Stomach (tissue), 9 donors: ENCODE data around the gene MRFAP1L1. TPM values are rescaled to one million over a fixed set of nuclear protein-coding genes. Genes with fewer than 3 reads are reported as not detected.

ENCODE experiments used
- DNase-seq, 2 donors: peaks; one replicate each; pipeline versions ENCODE4 v3.0.0 to v3.0.0-alpha.2; 2013 to 2019
- H3K27ac ChIP-seq, 5 donors: fragments of 200-600 bp in 4 of 5; sonication (generic) in 4 of 5; one replicate each; pipeline ENCODE4 v1.5.1; 2013 to 2019; ENCODE audit warnings: mild to moderate bottlenecking in 1 of 5, moderate library complexity in 1 of 5
- H3K27me3 ChIP-seq, 3 donors: fragments of 200-600 bp; sonication (generic); one replicate each; pipeline ENCODE4 v1.5.1; 2017 to 2019; ENCODE audit warnings: mixed run types in 1 of 3
- H3K36me3 ChIP-seq, 4 donors: fragments of 200-600 bp; sonication (generic); 1 replicate in 3 of 4; 2 replicates in 1 of 4; pipeline ENCODE4 v1.5.1; 2016 to 2019
- H3K4me1 ChIP-seq, 4 donors: fragments of 200-600 bp; sonication (generic); one replicate each; pipeline ENCODE4 v1.5.1; 2016 to 2019
- H3K4me3 ChIP-seq, 4 donors: fragments of 200-600 bp; sonication (generic) in 3 of 4; one replicate each; pipeline ENCODE4 v1.5.1; 2016 to 2019; ENCODE audit warnings: mild to moderate bottlenecking in 1 of 4
- H3K9me3 ChIP-seq, 4 donors: fragments of 200-600 bp; sonication (generic); one replicate each; pipeline ENCODE4 v1.5.1; 2016 to 2019
- EP300 ChIP-seq: sonication (generic); formaldehyde crosslinking; IDR thresholded peaks from one replicate; pipeline ENCODE4 v1.6.1; 2017; ENCODE audit warnings: antibody characterized with exemption
- POLR2A ChIP-seq, 4 donors: fragments of 450-650 bp; IDR thresholded peaks; one replicate each; pipeline ENCODE4 v1.6.1; 2016; ENCODE audit warnings: antibody characterized with exemption in 4 of 4, control low read depth in 2 of 4, mild to moderate bottlenecking in 1 of 4, moderate library complexity in 1 of 4
- POLR2AphosphoS5 ChIP-seq, 3 donors: sonication (generic); formaldehyde crosslinking; IDR thresholded peaks; one replicate each; pipeline ENCODE4 v1.6.1; 2016; ENCODE audit warnings: antibody characterized with exemption in 3 of 3
- WGBS, 5 donors: extraction: QIAGEN DNeasy Blood & Tissue Kit in 3 of 5; methylation state at CpG; one replicate each; pipeline versions ENCODE4 v1.1.5 to v1.1.7; 2013 to 2018; 5-methylcytosine and 5-hydroxymethylcytosine counted together
- intact Hi-C: fragments of 100-400 bp; cut with DNase I; formaldehyde crosslinking; loops from one replicate; pipeline ENCODE4 v1.15.1; 2023; ENCODE audit warnings: low total_unique reads
- polyA plus RNA-seq, 3 donors: library from polyadenylated mRNA; stranded (reverse); fragments of 200-250 nt; gene quantifications; one replicate each; pipeline ENCODE4 v1.2.3, GENCODE V29; 2013
- total RNA-seq, 5 donors: library from RNA; depleted of rRNA; stranded (reverse); fragments of >200 nt; gene quantifications; one replicate each; pipeline versions ENCODE4 v1.1.0 to v1.2.3, GENCODE V29; 2014 to 2016
- TF ChIP-seq, protein P1 (sequence below), 7 experiments: fragments of 450-650 bp in 4 of 7; fragments of 200-600 bp in 3 of 7; sonication (generic) in 3 of 7; IDR thresholded peaks; one replicate each; pipeline ENCODE4 v1.5.1; 2016 to 2019; ENCODE audit warnings: antibody characterized with exemption in 7 of 7, control low read depth in 2 of 7, mild to moderate bottlenecking in 1 of 7
- donor health status: healthy with polysubstance abuse.
- donor health status: Bipolar disorder and iron deficiency.
- donor health status: healthy.

Gene MRFAP1L1
- total and polyA plus RNA-seq, 8 donors, result 2.3 to 61.9 (median 55.9) TPM

DNA sequence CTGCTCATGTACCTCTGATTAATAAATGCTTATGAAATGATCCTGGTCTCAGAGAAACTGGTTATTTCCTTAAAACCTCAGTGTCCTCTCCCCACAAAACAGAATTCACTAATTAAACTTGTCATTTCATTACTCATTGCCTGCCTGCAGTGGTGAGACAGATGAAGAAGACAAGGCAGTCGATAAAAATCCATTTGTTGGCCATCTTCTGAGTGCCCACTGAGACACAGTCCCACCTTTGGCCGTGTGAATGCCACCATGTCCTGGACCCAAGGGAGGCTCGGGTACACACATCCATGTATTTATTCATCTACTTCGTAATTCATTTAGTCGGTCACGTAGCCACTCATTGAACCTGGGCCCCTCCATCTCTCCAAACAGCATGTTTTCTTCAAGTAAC, 12.5 kb downstream of the MRFAP1L1 start:
- Histone ChIP-seq H3K36me3 (peaks cover 0 to 20% (median 18%) of the 10 kb centered on the region in 4 donors), H3K27ac (peak overlapping the region; percentile 29 to 89 (median 79)), H3K9me3 (no peaks in the 10 kb centered on the region), H3K27me3 (no peaks in the 10 kb centered on the region), H3K4me3 (no peak overlapping the region), H3K4me1 (peaks cover 16 to 43% (median 35%) of the 10 kb centered on the region in 4 donors)
- TF ChIP-seq EP300 (no peak), POLR2A (IDR thresholded peaks at IDR 0.05) (no peak), POLR2AphosphoS5 (IDR thresholded peaks at IDR 0.05) (no peak)
- TF ChIP-seq, protein P1, sequence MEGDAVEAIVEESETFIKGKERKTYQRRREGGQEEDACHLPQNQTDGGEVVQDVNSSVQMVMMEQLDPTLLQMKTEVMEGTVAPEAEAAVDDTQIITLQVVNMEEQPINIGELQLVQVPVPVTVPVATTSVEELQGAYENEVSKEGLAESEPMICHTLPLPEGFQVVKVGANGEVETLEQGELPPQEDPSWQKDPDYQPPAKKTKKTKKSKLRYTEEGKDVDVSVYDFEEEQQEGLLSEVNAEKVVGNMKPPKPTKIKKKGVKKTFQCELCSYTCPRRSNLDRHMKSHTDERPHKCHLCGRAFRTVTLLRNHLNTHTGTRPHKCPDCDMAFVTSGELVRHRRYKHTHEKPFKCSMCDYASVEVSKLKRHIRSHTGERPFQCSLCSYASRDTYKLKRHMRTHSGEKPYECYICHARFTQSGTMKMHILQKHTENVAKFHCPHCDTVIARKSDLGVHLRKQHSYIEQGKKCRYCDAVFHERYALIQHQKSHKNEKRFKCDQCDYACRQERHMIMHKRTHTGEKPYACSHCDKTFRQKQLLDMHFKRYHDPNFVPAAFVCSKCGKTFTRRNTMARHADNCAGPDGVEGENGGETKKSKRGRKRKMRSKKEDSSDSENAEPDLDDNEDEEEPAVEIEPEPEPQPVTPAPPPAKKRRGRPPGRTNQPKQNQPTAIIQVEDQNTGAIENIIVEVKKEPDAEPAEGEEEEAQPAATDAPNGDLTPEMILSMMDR (IDR thresholded peaks at IDR 0.05), result no peak
- intact Hi-C loops, result no loop called here
- WGBS, 5 donors, result 92 to 96% (median 96%) methylated on average over 6 of the region's 6 CpGs
- peak in 1 of 2 donors; percentile 69 for DNase-seq

DNA sequence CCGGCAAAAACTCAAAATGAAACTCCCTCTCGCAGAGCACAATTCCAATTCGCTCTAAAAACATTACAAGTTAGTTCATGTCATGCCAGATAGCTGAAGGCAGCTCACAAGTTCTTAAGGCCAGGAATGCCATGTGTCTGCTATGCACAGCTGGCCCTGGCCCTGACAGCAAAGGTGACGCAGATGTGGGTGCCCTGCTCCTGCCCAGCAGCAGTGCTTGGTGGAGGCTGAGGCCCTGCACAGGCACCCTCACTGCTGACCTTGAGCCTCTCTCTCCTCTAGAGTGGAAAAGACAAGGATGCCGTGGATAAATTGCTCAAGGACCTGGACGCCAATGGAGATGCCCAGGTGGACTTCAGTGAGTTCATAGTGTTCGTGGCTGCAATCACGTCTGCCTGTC, 13.1 kb downstream of the MRFAP1L1 start:
- peak in 1 of 2 donors; percentile 61 for DNase-seq

DNA sequence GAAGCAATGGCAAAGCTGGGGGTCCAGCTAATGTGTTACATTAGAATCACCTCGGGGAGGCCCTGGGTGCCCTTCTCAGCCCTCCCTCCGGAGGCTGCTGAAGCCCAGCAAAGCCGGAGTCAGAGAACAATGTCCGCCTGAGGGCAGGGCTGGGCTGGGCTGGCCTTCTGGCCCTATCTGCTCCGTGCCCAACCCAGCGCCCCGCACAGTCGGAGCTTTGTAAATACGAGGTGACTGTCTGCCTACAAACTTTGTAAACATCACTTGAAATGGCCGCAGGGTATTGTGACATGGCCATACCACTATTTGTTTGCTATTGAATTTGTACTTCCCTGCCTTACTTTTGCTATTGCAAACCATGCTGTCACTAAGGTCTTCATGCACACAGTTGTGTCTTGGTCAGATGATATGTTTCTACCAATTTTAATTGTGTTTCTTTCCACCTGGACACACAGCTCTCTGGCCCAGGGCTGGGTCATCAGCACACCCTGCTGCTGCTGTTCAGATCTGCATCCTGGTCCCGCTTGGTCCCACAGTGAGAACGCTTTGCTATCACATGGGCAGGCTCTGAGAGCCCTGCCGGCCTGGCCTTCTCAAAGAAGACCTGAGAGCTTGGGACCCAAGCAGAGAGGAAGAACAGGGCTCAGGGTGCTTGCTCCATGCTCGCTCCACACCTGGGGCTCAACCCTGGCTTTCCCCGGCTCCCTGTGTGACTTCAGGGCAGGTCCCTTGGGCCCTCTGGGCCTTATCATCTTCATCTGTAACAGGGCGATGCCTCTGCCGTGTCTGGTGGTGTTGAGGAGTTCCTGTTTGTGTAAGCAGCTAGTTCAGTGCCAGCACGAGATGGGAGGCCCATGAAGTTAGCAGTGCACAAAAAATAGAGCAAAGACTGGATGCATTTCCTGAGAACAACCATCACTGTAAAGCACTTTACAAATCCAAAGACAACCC, 13.7 kb downstream of the MRFAP1L1 start:
- Histone ChIP-seq H3K4me1 (peaks cover 20 to 43% (median 36%) of the 10 kb centered on the region in 4 donors), H3K27me3 (no peaks in the 10 kb centered on the region), H3K27ac (peak overlapping the region; percentile 47 to 89 (median 81)), H3K9me3 (no peaks in the 10 kb centered on the region), H3K36me3 (peaks cover 0 to 20% (median 12%) of the 10 kb centered on the region in 4 donors), H3K4me3 (peak overlapping the region in 3 of 4 donors; percentile 39 to 50 (median 47))
- TF ChIP-seq POLR2AphosphoS5 (IDR thresholded peaks at IDR 0.05), result peak in 2 of 3 donors; percentile 71 to 75
- no peak for TF ChIP-seq POLR2A (IDR thresholded peaks at IDR 0.05)
- WGBS, 5 donors, result 31 to 52% (median 40%) methylated on average over 17 to 18 of the region's 18 CpGs
- peak; percentile 81 to 83 for DNase-seq
- intact Hi-C loops, result no loop called here

More for the DNA sequence above, 13.1 kb downstream of the MRFAP1L1 start:
- peak overlapping the region; percentile 38 to 89 (median 79) for H3K27ac ChIP-seq
- intact Hi-C loops, result no loop called here
- H3K4me3 ChIP-seq, result peak overlapping the region in 2 of 4 donors; percentile 39 to 50
- no peaks in the 10 kb centered on the region for H3K9me3 ChIP-seq
- H3K27me3 ChIP-seq, result no peaks in the 10 kb centered on the region
- peaks cover 0 to 20% (median 18%) of the 10 kb centered on the region in 4 donors for H3K36me3 ChIP-seq
- H3K4me1 ChIP-seq, result peaks cover 16 to 43% (median 35%) of the 10 kb centered on the region in 4 donors
- WGBS, 5 donors, result 61 to 80% (median 70%) methylated on average over 8 of the region's 8 CpGs
- TF ChIP-seq POLR2A (IDR thresholded peaks at IDR 0.05), result no peak
- TF ChIP-seq POLR2AphosphoS5 (IDR thresholded peaks at IDR 0.05), result peak in 1 of 3 donors; percentile 2

DNA sequence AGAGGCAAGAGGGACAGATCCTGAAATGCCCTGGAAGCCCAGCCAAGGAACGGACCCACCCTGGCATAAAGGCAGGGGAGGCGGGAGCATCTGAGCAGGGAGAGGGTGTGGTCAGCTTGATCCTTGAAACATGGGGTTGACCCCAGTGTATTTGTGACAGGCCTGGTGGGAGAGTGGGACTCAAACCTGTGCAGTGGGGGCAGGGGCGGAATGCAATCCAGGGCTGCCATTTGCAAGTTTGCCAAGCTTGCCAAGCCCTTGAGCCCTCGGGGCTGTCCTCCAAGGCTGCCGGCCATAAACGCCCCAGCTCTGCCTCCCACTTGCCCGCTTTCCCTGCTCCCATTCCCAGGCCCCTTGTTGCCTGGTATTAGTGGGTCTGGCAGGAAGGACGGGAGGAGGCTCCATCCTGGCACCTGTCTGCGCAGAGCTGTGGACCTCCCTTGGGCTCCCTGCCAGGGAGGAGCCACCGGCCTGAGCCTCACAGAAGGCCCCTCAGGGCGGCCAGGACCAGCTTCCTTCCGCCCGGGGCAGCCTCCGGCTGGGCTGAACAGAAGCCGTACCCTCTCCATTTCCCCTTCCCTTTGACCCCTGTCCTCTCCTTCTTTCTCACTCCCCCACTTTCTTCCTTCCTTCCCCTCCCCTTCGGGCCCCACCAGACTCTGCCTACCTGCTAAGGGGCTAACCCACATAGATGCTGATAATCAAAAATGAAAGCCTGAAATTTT, 15.3 kb downstream of the MRFAP1L1 start:
- Histone ChIP-seq H3K4me1 (peaks cover 36 to 58% (median 47%) of the 10 kb centered on the region in 4 donors), H3K27ac (peak overlapping the region; percentile 72 to 89 (median 79)), H3K27me3 (no peaks in the 10 kb centered on the region), H3K36me3 (peaks cover 0 to 9% (median 4%) of the 10 kb centered on the region in 4 donors), H3K4me3 (peak overlapping the region; percentile 20 to 50 (median 43)), H3K9me3 (no peaks in the 10 kb centered on the region)
- intact Hi-C loops, result no loop called here
- DNase-seq, result peak in 1 of 2 donors; percentile 61
- 52 to 67% (median 65%) methylated on average over 16 of the region's 16 CpGs for WGBS, 5 donors
- no peak for TF ChIP-seq POLR2A (IDR thresholded peaks at IDR 0.05)
- peak in 1 of 3 donors; percentile 43 for TF ChIP-seq POLR2AphosphoS5 (IDR thresholded peaks at IDR 0.05)

DNA sequence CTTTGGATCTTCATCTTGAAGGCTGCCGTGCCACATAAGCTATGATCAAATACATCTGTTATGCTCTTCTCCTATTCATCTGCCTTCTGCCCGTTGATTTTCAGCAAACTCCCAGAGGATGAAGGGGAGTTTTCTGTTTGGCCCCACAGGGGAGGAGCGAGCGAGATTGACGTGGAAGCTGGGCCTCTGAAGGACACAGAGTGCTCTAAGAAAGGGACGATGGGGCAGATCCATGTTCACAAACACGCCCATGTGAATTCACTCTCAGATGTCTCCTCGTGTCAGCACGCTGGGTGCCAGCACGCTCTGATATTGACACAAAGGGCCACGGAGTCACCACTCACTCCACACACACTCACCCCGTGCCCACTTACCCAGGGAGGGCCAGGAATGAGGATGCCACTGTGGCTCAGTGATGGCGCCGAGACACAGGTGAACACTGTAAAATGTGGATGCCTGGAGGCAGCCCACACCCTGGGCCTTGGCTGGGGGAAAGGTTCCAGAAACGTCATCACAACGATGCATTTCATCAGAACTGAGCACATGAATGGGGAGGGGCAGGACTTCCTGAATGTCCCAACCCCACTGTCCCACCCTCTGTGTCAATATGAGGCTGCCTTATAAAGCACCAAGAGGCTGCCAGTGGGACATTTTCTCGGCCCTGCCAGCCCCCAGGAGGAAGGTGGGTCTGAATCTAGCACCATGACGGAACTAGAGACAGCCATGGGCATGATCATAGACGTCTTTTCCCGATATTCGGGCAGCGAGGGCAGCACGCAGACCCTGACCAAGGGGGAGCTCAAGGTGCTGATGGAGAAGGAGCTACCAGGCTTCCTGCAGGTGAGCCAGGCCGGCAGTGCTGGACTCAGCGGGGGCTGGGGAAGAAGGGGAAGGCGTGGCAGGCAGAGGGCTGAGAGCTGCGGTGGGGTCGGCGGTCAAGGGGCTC, 16.2 kb downstream of the MRFAP1L1 start, which contains the start of gene S100P:
TSS of gene S100P (plus strand) at position 648 of the 946 bp plus-strand sequence. CDS start at position 703, 55 bp downstream.
- peak; percentile 67 to 93 for DNase-seq
- H3K9me3 ChIP-seq, result no peaks in the 10 kb centered on the region
- no peaks in the 10 kb centered on the region for H3K27me3 ChIP-seq
- WGBS, 5 donors, result 50 to 70% (median 66%) methylated on average over 28 to 29 of the region's 29 CpGs
- intact Hi-C loops, result no loop called here
- H3K4me3 ChIP-seq, result peak within 1 kb of the TSS; percentile 20 to 50 (median 43)
- H3K4me1 ChIP-seq, result peaks cover 44 to 67% (median 55%) of the 10 kb centered on the region in 4 donors
- peak within 1 kb of the TSS; percentile 72 to 89 (median 79) for H3K27ac ChIP-seq
- TF ChIP-seq POLR2A (IDR thresholded peaks at IDR 0.05) (peak in 1 of 4 donors; percentile 33), POLR2AphosphoS5 (IDR thresholded peaks at IDR 0.05) (peak in 2 of 3 donors; percentile 80 to 88), EP300 (no peak)
- peaks cover 0 to 8% (median 3%) of the 10 kb centered on the region in 4 donors for H3K36me3 ChIP-seq
